ENCODE data around the gene ADPGK. TPM values are rescaled to one million over a fixed set of nuclear protein-coding genes. Genes with fewer than 3 reads are reported as not detected.
A peak's percentile ranks its signal among the peaks of the same experiment; 100 is the strongest.
"Not testable (repeated sequence)": the region's sequence is repeated elsewhere in the genome, so short reads cannot be mapped to it uniquely, and the experiment has no call there.

Gene ADPGK
- polyA plus RNA-seq, 3 donors from 2014 or later, result 98.9 to 139 (median 113) TPM

DNA sequence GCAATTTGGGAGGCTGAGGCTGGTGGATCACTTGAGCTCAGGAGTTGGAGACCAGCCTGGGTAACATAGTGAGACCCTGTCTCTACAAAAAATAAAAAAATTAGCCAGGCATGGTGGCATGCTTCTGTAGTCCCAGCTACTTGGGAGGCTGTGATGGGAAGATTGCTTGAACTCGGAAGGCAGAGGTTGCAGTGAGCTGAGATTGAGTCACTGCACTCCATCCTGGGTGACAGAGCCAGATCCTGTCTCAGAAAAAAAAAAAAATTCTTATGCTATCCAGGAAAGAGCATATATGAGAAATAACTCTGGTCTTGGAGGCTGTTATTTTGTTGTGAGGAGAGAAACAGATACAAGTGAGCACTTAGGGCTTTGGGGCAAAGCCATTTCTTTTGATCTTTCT is 55.3 kb downstream of the ADPGK start:
- H3K36me3 Mint-ChIP-seq, result peaks cover 10 to 26% (median 22%) of the 10 kb centered on the region in 3 donors
- H3K4me1 Mint-ChIP-seq; H3K4me3 Mint-ChIP-seq; H3K27me3 Mint-ChIP-seq (ENCODE audit: low read depth in 3 of 3); DNase-seq; H3K9me3 Mint-ChIP-seq: not testable (repeated sequence)
- H3K27ac Mint-ChIP-seq, result peak overlapping the region in 1 of 6 donors; percentile 50

DNA sequence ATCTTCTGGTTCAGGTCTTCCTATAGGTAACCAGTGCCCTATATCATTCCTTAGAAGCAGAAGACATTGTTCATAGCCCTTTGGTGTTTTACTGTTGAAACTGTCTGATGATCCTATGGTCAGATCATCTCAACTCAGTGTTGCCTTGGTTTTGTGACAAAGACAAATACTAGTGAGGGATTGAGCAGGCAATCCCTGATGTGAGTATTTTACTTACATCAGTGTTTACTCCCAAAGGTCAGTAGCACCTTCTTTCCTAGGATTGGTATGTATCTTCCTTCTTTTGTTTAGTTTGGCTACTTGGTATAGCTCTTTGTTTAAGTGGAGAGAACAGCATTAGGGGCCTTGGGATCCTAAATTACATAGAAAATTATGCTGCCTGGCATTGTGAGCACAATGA is 56.4 kb downstream of the ADPGK start:
- H3K36me3 Mint-ChIP-seq, result peaks cover 10 to 26% (median 22%) of the 10 kb centered on the region in 3 donors
- no peaks in the 10 kb centered on the region for H3K27me3 Mint-ChIP-seq (ENCODE audit: low read depth in 3 of 3)

DNA sequence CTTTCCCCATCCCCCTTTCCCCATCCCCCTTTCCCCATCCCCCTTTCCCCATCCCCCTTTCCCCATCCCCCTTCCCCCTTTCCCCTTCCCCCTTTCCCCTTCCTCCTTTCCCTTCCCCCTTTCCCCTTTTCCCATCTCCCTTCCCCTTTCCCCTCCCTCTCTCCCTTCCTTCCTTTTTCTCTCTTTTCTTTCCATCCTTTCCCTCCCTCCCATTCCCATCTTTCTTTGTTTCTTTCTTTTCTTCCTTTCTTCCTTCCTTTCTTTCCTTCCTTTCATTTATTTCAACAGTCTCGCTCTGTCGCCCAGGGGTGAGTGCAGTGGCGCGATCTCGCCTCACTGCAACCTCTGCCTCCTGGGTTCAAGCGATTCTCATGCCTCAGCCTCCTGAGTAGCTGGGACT is 57.7 kb downstream of the ADPGK start:
- not testable (repeated sequence) for H3K27me3 Mint-ChIP-seq (ENCODE audit: low read depth in 3 of 3); H3K4me3 Mint-ChIP-seq; DNase-seq; H3K27ac Mint-ChIP-seq; H3K4me1 Mint-ChIP-seq; H3K9me3 Mint-ChIP-seq
- H3K36me3 Mint-ChIP-seq, result peaks cover 10 to 18% (median 17%) of the 10 kb centered on the region in 3 donors

More for the DNA sequence above, 56.4 kb downstream of the ADPGK start:
- no peak overlapping the region for H3K27ac Mint-ChIP-seq
- DNase-seq, result no peak
- H3K4me3 Mint-ChIP-seq, result no peak overlapping the region
- no peaks in the 10 kb centered on the region for H3K9me3 Mint-ChIP-seq
- no peaks in the 10 kb centered on the region for H3K4me1 Mint-ChIP-seq

DNA sequence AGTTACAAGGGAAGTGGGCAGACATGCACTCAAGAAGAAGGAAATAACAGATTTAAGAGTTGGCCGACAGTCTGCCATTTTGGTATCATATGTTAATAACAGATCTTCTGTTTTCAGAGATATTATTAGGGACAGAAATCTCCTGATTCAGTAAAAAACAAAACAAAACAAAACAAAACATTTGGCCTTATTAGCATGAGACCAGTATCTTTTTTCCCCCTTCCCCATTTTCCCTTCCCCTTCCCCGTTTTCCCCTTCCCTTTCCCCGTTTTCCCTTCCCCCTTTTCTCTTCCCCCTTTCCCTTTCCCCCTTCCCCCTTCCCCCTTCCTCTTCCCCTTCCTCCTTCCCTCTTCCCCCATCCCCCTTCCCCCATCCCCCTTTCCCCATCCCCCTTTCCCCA is 58.1 kb downstream of the ADPGK start:
- Mint-ChIP-seq H3K4me3 (no peak overlapping the region), H3K27ac (no peak overlapping the region), H3K27me3 (ENCODE audit: low read depth in 3 of 3) (no peaks in the 10 kb centered on the region), H3K9me3 (no peaks in the 10 kb centered on the region), H3K4me1 (no peaks in the 10 kb centered on the region), H3K36me3 (peaks cover 7 to 18% (median 17%) of the 10 kb centered on the region in 3 donors)
- DNase-seq, result no peak

DNA sequence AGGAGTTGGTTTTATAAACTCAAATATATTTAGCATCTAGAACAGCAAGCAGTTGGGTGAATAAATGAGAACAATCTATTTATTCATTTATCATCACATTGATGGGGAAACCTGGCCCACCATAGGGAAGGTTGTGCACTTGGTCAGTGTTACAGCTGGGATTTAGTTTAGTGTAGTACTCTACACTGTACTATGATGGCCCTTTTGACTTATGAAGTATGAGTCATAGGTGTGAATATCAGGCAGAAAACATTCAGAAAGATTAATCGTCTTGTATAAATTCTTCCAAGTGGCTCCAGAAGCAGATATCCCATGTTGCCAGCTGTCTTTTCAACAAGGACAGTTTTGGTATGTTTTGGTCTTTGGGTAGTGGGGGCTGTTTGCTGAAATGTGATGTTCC is 59.5 kb downstream of the ADPGK start:
- Mint-ChIP-seq H3K36me3 (peaks cover 6 to 21% (median 13%) of the 10 kb centered on the region in 3 donors), H3K4me3 (no peak overlapping the region), H3K27ac (no peak overlapping the region), H3K4me1 (no peaks in the 10 kb centered on the region), H3K27me3 (ENCODE audit: low read depth in 3 of 3) (no peaks in the 10 kb centered on the region), H3K9me3 (no peaks in the 10 kb centered on the region)
- DNase-seq, result no peak

DNA sequence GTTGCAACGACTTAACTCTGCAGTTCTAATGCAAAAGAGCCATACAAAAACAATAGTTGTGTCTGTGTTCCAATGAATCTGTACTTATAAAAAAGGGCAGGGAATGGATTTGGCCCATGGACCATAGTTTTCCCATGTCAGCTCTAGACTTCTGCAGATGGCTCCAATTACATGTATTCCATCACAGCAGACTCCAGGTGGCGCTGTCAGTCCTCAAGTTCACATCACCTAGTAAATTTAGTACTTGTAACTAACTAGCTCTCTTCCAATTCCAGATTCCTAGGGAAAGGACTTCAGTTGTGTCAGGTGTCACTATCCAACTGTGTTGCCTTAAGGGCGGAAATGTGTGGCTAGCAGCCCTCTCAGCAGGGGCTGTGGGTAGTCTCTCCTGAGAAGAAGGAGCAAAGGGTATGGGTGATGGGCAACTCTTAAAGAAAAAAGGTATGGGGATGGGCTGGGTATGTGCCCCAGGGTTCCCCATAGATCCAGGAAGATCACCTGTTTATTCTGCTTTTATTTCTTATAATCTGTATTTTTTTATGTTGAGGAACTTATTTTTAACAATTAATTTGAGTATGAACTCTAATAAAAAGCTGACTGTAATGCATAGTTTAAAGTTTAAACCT is 61.4 kb downstream of the ADPGK start:
- H3K27me3 Mint-ChIP-seq (ENCODE audit: low read depth in 3 of 3), result no peaks in the 10 kb centered on the region
- H3K9me3 Mint-ChIP-seq, result no peaks in the 10 kb centered on the region
- peaks cover 8 to 29% (median 8%) of the 10 kb centered on the region in 3 donors for H3K36me3 Mint-ChIP-seq
- peak; percentile 35 to 55 (median 51) for DNase-seq
- no peaks in the 10 kb centered on the region for H3K4me1 Mint-ChIP-seq
- no peak overlapping the region for H3K4me3 Mint-ChIP-seq
- H3K27ac Mint-ChIP-seq, result no peak overlapping the region

DNA sequence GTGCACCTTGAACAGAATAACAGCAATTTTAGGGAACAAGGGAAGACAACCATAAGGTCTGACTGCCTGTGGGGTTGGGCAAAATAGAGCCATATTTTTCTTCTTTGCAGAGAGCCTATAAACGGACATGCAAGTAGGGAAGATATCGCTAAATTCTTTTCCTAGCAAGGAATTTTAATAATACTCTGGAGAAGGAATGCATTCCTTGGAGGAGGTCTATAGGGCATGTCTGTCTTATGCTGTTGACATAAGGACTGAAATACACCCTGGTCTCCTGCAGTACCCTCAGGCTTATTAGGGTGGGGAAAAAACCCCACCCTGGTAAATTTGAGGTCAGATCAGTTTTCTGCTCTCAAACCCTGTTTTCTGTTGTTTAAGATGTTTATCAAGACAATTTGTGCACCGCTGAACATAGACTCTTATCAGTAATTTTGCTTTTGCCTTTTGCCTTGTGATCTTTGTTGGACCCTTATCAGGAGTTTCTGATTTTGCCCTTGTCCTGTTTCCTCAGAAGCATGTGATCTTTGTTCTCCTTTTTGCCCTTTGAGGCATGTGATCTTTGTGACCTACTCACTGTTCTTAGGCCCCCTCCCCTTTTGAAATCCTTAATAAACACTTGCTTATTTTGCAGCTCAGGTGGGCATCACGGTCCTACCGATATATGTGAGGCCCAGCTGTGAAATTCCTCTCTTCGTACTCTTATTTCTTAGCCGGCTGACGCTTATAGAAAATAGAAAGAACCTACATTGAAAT is 74.8 kb downstream of the ADPGK start:
- not testable (repeated sequence) for DNase-seq; H3K4me1 Mint-ChIP-seq; H3K9me3 Mint-ChIP-seq; H3K4me3 Mint-ChIP-seq; H3K27me3 Mint-ChIP-seq (ENCODE audit: low read depth in 3 of 3)
- Mint-ChIP-seq H3K36me3 (peaks cover 13 to 15% (median 15%) of the 10 kb centered on the region in 3 donors), H3K27ac (peak overlapping the region in 1 of 6 donors; percentile 32)

DNA sequence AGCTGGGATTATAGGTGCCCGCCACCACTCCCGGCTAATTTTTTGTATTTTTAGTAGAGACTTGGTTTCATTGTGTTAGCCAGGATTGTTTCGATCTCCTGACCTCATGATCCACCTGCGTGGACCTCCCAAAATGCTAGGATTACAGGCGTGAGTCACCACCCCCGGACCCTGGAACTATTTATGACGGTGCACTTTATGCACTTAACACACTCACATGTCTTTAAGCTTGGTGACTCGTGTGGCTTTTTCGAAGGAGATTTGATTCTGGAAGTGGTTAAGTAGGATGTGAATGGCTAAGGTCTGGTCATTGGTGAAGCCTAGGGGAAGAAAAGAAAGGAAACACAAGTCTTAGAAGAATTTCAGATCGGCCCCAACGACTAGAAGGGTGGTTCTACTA is 77.3 kb downstream of the ADPGK start:
- Mint-ChIP-seq H3K36me3 (peaks cover under 1 to 7% (median 3%) of the 10 kb centered on the region in 3 donors), H3K4me1 (no peaks in the 10 kb centered on the region), H3K9me3 (no peaks in the 10 kb centered on the region), H3K27me3 (ENCODE audit: low read depth in 3 of 3) (peaks cover 0 to 2% (median 0%) of the 10 kb centered on the region in 3 donors), H3K27ac (no peak overlapping the region), H3K4me3 (no peak overlapping the region)
- DNase-seq, result no peak

Other genes starting within 250 kb of the ADPGK start
- not detected for gene GOLGA6B, start 129.1 kb downstream of the ADPGK start, polyA plus RNA-seq
- gene HIGD2B, start 97.6 kb downstream of the ADPGK start, polyA plus RNA-seq, result not detected
- gene BBS4, start 97.6 kb downstream of the ADPGK start, polyA plus RNA-seq, result 10 to 100 TPM; 18.9 to 23.6 (median 20.2) TPM